ENCODE results near the gene TFCP2. TPM values are rescaled to one million over a fixed set of nuclear protein-coding genes. Genes with fewer than 3 reads are reported as not detected.

TFCP2 gene
- total RNA-seq, 4 donors from 2014 or later = 13.5 to 21.6 (median 19.5) TPM

GRCh38 chr12:51049525-51049924 is 123.4 kb downstream of the TFCP2 start:
- WGBS, 2 donors = 61 to 66% methylated on average over 3 of the region's 3 CpGs
- Histone ChIP-seq H3K27ac (peak overlapping the region in 1 of 4 donors; percentile 86), H3K4me1 (peaks cover 4 to 23% (median 19%) of the 10 kb centered on the region in 4 donors), H3K4me3 (peak overlapping the region in 1 of 4 donors; percentile 75), H3K9me3 (no peaks in the 10 kb centered on the region), H3K27me3 (no peaks in the 10 kb centered on the region), H3K36me3 (peaks cover 0 to 43% (median 0%) of the 10 kb centered on the region in 3 donors)
- TF ChIP-seq POLR2A (IDR thresholded peaks at IDR 0.05) (no peak), CTCF (IDR thresholded peaks at IDR 0.05) (no peak), EP300 (IDR thresholded peaks at IDR 0.05) (no peak)
- no peak for DNase-seq (ENCODE audit: low spot score in 2 of 2)

GRCh38 chr12:51048661-51049251 is 124.2 kb downstream of the TFCP2 start:
- peaks cover 0 to 35% (median 0%) of the 10 kb centered on the region in 3 donors for H3K36me3 ChIP-seq
- TF ChIP-seq EP300 (IDR thresholded peaks at IDR 0.05) = no peak
- TF ChIP-seq CTCF (IDR thresholded peaks at IDR 0.05) = no peak
- no peak for TF ChIP-seq POLR2A (IDR thresholded peaks at IDR 0.05)
- no peak for DNase-seq (ENCODE audit: low spot score in 2 of 2)
- no peaks in the 10 kb centered on the region for H3K27me3 ChIP-seq
- no peaks in the 10 kb centered on the region for H3K9me3 ChIP-seq
- WGBS, 2 donors = 30 to 33% methylated on average over 14 of the region's 14 CpGs
- H3K27ac ChIP-seq = peak overlapping the region; percentile 86 to 95 (median 93)
- H3K4me1 ChIP-seq = peaks cover 4 to 23% (median 19%) of the 10 kb centered on the region in 4 donors
- peak overlapping the region; percentile 75 to 89 (median 83) for H3K4me3 ChIP-seq

- H3K27me3 ChIP-seq = no peaks in the 10 kb centered on the region
- H3K9me3 ChIP-seq = no peaks in the 10 kb centered on the region
- peaks cover 4 to 23% (median 19%) of the 10 kb centered on the region in 4 donors for H3K4me1 ChIP-seq
- peaks cover 0 to 27% (median 0%) of the 10 kb centered on the region in 3 donors for H3K36me3 ChIP-seq
- DNase-seq (ENCODE audit: low spot score in 2 of 2) = peak; percentile 84 to 94
- TF ChIP-seq CTCF (IDR thresholded peaks at IDR 0.05) (peak; percentile 82 to 96 (median 95)), EP300 (IDR thresholded peaks at IDR 0.05) (peak in 1 of 2 donors; percentile 93), POLR2A (IDR thresholded peaks at IDR 0.05) (peak; percentile 59 to 71)
- peak within 1 kb of the TSS; percentile 75 to 89 (median 83) for H3K4me3 ChIP-seq
- 4 to 6% methylated on average over 30 to 45 of the region's 51 CpGs for WGBS, 2 donors
- peak within 1 kb of the TSS; percentile 86 to 95 (median 93) for H3K27ac ChIP-seq
Observed at GRCh38 chr12:51047655-51048540, 125.0 kb downstream of the TFCP2 start, which contains the start of gene LETMD1. TSS of gene LETMD1 (plus strand) at chr12:51048327. CDS start at chr12:51048357, 30 bp downstream.

Small RNAs within 50 kb of the gene (small RNA-seq; reads per million reads assigned to genes)
- gene RF00019 (not detected), gene RNU6-199P (not detected)

Other genes starting within 250 kb of the TFCP2 start
- gene HIGD1C, start 220.6 kb downstream of the TFCP2 start, total RNA-seq = not detected
- gene SLC11A2, start 146.8 kb downstream of the TFCP2 start, total RNA-seq = 10 to 100 TPM; 44.0 to 81.9 (median 51.2) TPM
- 10 to 100 TPM; 52.3 to 72.4 (median 66.7) TPM for gene LETMD1, start 124.8 kb downstream of the TFCP2 start, total RNA-seq
- gene CSRNP2, start 89.5 kb downstream of the TFCP2 start, total RNA-seq = 10 to 100 TPM; 22.6 to 36.2 (median 31.1) TPM
- 10 to 100 TPM; 14.4 to 27.5 (median 21.9) TPM for gene POU6F1, start 44.9 kb upstream of the TFCP2 start, total RNA-seq
- gene DAZAP2, start 65.7 kb upstream of the TFCP2 start, total RNA-seq = 100 to 1,000 TPM; 197 to 255 (median 238) TPM
- gene SMAGP, start 97.3 kb upstream of the TFCP2 start, total RNA-seq = 10 to 100 TPM in 1 of 4 donors, 1 to 10 TPM in 3; 2.0 to 10.2 (median 4.4) TPM
- 10 to 100 TPM in 1 of 4 donors, 1 to 10 TPM in 3; 2.8 to 11.1 (median 4.3) TPM for gene BIN2, start 151.0 kb upstream of the TFCP2 start, total RNA-seq
- not detected for gene CELA1, start 173.5 kb upstream of the TFCP2 start, total RNA-seq
- 1 to 10 TPM; 1.0 to 6.3 (median 4.3) TPM for gene GALNT6, start 218.3 kb upstream of the TFCP2 start, total RNA-seq